Gastrocnemius medialis (tissue), 4 donors: ENCODE results near the gene ANKH. TPM values are rescaled to one million over a fixed set of nuclear protein-coding genes. Genes with fewer than 3 reads are reported as not detected.

Experiments
- ATAC-seq, 2 donors: fragments of 150-250 bp; one replicate each; pipeline ENCODE4 v1.9.1; 2016
- DNase-seq, 2 donors: peaks; one replicate each; pipeline ENCODE4 v3.0.0-alpha.2; 2019
- H3K27ac ChIP-seq, 4 donors: fragments of 200-600 bp; sonication (generic); 1 replicate in 1 of 4; 2 replicates in 3 of 4; pipeline ENCODE4 v1.5.1; 2016 to 2018; ENCODE audit warnings: mild to moderate bottlenecking in 2 of 4, moderate library complexity in 1 of 4
- H3K27me3 ChIP-seq, 3 donors: fragments of 200-600 bp; sonication (generic) in 2 of 3; 1 replicate in 1 of 3; 2 replicates in 2 of 3; pipeline versions ENCODE4 v1.5.1 to v1.6.0; 2016 to 2019; ENCODE audit warnings: mild to moderate bottlenecking in 1 of 3, moderate library complexity in 1 of 3
- H3K36me3 ChIP-seq, 2 donors: fragments of 200-600 bp; sonication (generic) in 1 of 2; one replicate each; pipeline ENCODE4 v1.5.1; 2017 to 2018
- H3K4me1 ChIP-seq, 2 donors: fragments of 200-600 bp; sonication (generic) in 1 of 2; one replicate each; pipeline ENCODE4 v1.5.1; 2016 to 2017; ENCODE audit warnings: mild to moderate bottlenecking in 2 of 2
- H3K4me3 ChIP-seq, 4 donors: fragments of 200-600 bp; sonication (generic) in 3 of 4; 1 replicate in 1 of 4; 2 replicates in 3 of 4; pipeline ENCODE4 v1.5.1; 2016 to 2019; ENCODE audit warnings: mild to moderate bottlenecking in 2 of 4
- H3K9me3 ChIP-seq, 3 donors: fragments of 200-600 bp; sonication (generic) in 2 of 3; 1 replicate in 1 of 3; 2 replicates in 2 of 3; pipeline ENCODE4 v1.5.1; 2016 to 2019
- POLR2A ChIP-seq, 2 donors: fragments of 450-650 bp; IDR thresholded peaks; one replicate each; pipeline ENCODE4 v1.6.1; 2017; ENCODE audit warnings: antibody characterized with exemption in 2 of 2, mild to moderate bottlenecking in 2 of 2, moderate library complexity in 2 of 2
- in situ Hi-C, 4 donors: fragments of 200-750 bp; cut with MboI; loops; one replicate each; pipeline versions ENCODE4 v1.15.0 to v1.8.0; 2017; ENCODE audit warnings: low sequenced_read_pairs in 4 of 4
- intact Hi-C: fragments of 100-400 bp; cut with DNase I; formaldehyde crosslinking; loops from one replicate; pipeline ENCODE4 v1.15.1; 2023; ENCODE audit warnings: low total_unique reads
- total RNA-seq, 4 donors: library from RNA; depleted of rRNA; stranded (reverse); fragments of >200 nt; gene quantifications; one replicate each; pipeline versions ENCODE4 v1.1.0 to v1.2.3, GENCODE V29; 2016
- TF ChIP-seq, protein P1 (sequence below), 5 experiments: fragments of 450-650 bp in 3 of 5; fragments of 200-600 bp in 2 of 5; sonication (generic) in 2 of 5; IDR thresholded peaks in 4 of 5; conservative IDR thresholded peaks in 1 of 5; 1 replicate in 4 of 5; 2 replicates in 1 of 5; pipeline ENCODE4 v1.5.1; 2016 to 2019; ENCODE audit warnings: antibody characterized with exemption in 5 of 5, mild to moderate bottlenecking in 3 of 5, moderate library complexity in 3 of 5

ANKH gene
- total RNA-seq, 4 donors from 2014 or later: 33.5 to 52.1 (median 36.0) TPM

DNA sequence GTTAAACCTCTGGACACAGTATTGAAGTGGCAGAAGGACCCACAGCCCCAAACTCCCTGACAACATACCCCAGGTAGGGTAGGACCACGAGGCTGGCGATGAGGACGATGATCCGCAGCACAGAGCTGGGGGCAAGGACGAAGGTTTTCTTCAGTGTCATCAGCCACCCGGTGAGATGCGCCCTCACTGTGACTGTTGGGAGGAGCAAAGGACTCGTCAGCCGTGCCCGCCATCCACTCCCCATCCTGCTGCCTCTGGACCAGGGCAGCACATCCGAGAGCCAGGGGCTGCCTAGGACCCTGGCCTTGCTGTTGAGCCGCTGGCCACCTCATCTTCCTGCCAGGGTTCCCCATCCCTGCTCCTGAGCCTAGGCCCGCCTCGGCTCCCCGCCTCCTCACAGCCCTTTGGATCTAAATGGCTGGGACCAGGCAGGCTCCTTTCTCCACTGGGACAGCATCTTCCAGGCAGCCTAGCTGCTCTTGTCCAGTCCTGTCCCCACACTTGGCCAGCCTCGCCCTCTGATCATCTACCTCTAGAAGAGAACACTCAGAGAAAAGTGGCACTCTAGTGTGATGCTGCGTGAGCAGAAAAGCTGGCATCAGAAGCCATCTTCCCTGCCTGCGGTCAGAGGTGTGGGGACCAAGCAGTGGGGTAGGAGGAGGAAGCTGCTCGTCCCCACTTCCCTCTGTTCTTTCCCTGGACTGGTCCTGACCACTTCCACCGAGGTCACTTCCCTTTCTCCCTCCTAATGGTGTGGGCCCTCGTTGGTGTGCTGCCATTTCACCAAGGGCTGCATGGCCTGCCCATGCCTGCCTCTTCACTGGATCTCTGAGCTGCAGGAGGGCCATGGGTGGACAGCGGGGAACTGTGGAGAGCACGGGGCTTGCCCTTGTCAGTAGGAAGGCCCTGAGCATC is 157.8 kb downstream of the ANKH start:
- peak overlapping the region; percentile 20 to 67 (median 42) for H3K27ac ChIP-seq
- peaks cover 0 to 41% of the 10 kb centered on the region in 2 donors for H3K36me3 ChIP-seq
- no peak overlapping the region for H3K4me3 ChIP-seq
- peaks cover 4 to 12% of the 10 kb centered on the region in 2 donors for H3K4me1 ChIP-seq
- ATAC-seq: no peak
- H3K9me3 ChIP-seq: no peaks in the 10 kb centered on the region
- TF ChIP-seq POLR2A (IDR thresholded peaks at IDR 0.05): no peak
- no peaks in the 10 kb centered on the region for H3K27me3 ChIP-seq
- no peak for DNase-seq
- in situ Hi-C loops: no loop called here
- intact Hi-C loops: no loop called here

DNA sequence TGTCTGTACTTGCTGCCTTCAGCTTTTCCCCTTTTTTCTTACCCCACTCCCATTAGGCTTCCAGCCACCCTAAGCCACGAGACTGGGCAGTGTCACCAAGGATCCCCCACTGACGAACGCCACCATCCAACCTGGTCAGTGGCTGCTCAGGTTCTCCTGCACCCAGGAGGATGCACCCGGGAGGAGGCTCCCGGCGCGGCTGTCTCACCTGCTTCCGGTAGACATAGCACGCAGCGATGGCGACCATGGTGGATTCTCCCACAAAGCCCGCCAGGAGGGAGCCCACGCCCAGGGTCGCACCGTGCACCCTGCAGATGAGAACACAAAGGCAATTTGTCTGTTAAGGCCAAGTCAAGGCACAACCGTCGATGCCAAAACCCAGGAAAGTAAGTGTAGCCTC is 158.9 kb downstream of the ANKH start:
- in situ Hi-C loops: no loop called here

DNA sequence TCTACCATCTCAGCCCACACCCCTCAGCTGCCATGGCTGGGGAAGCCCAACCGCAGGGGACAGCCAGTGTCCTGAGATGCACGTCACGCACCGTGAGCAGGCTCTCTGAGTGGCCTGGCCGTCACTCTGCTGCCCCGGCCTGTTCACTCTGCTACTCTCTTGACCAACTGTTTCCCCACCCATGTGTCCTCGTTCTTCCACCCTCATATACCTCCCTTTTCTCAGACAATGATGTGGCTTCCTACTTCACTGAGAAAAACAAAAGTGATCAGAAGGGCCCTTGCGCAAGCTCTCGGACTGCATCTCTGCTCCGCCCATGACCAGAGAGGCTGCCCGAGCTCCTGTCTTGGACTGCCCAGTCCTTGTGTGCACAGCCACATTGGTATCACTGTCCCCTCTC is 159.4 kb downstream of the ANKH start:
- Histone ChIP-seq H3K4me1 (peaks cover 4 to 12% of the 10 kb centered on the region in 2 donors), H3K36me3 (peaks cover 0 to 48% of the 10 kb centered on the region in 2 donors), H3K27ac (no peak overlapping the region), H3K27me3 (no peaks in the 10 kb centered on the region), H3K4me3 (no peak overlapping the region), H3K9me3 (no peaks in the 10 kb centered on the region)
- ATAC-seq: no peak
- in situ Hi-C loops (no loop called here), intact Hi-C loops (no loop called here)
- TF ChIP-seq, protein P1, sequence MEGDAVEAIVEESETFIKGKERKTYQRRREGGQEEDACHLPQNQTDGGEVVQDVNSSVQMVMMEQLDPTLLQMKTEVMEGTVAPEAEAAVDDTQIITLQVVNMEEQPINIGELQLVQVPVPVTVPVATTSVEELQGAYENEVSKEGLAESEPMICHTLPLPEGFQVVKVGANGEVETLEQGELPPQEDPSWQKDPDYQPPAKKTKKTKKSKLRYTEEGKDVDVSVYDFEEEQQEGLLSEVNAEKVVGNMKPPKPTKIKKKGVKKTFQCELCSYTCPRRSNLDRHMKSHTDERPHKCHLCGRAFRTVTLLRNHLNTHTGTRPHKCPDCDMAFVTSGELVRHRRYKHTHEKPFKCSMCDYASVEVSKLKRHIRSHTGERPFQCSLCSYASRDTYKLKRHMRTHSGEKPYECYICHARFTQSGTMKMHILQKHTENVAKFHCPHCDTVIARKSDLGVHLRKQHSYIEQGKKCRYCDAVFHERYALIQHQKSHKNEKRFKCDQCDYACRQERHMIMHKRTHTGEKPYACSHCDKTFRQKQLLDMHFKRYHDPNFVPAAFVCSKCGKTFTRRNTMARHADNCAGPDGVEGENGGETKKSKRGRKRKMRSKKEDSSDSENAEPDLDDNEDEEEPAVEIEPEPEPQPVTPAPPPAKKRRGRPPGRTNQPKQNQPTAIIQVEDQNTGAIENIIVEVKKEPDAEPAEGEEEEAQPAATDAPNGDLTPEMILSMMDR (IDR thresholded peaks at IDR 0.05 in 4 of 5, conservative IDR thresholded peaks at IDR 0.05 in 1 of 5): no peak
- TF ChIP-seq POLR2A (IDR thresholded peaks at IDR 0.05): no peak
- DNase-seq: no peak

More for the DNA sequence above, 158.9 kb downstream of the ANKH start:
- H3K4me1 ChIP-seq: peaks cover 4 to 12% of the 10 kb centered on the region in 2 donors
- H3K36me3 ChIP-seq: peaks cover 0 to 43% of the 10 kb centered on the region in 2 donors
- intact Hi-C loops: no loop called here
- ATAC-seq (no peak), DNase-seq (no peak)
- no peak overlapping the region for H3K27ac ChIP-seq
- H3K27me3 ChIP-seq: no peaks in the 10 kb centered on the region
- no peak overlapping the region for H3K4me3 ChIP-seq
- no peaks in the 10 kb centered on the region for H3K9me3 ChIP-seq
- no peak for TF ChIP-seq POLR2A (IDR thresholded peaks at IDR 0.05)
- TF ChIP-seq, protein P1 (IDR thresholded peaks at IDR 0.05 in 4 of 5, conservative IDR thresholded peaks at IDR 0.05 in 1 of 5): no peak

DNA sequence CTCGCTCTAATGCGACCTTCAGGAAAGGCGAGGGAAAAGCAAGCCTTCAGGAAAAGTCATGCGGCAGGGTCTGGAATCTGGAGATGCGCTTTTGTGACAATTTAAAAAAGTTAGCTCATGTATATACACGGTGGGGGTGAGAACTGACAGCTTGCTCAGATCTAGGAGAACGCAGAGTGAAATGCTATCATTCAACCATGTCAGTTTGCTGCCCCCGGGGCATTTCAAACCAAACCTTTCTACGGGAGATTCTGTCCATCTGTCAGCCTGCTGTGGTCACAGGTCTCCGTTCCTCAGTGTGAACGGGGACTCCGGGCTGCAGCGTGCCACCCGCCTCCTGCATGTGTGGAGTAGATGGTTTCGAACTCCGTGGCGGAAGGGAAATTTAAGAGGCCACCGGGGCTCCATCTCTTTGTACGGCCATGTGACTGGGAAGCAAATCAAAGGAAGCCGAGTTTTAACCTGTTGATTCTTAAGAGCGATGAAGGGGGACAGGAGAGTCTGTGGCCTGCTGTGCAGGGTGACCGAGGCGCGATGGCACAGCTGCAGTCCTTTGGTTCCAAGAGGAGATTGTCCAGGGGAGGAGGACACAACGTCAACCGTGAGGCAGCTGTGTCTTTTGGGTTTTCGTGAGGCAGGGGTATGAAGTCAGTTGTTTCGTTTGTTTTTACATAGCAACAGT is 161.1 kb downstream of the ANKH start:
- DNase-seq: no peak

More for the DNA sequence above, 161.1 kb downstream of the ANKH start:
- TF ChIP-seq POLR2A (IDR thresholded peaks at IDR 0.05): no peak
- TF ChIP-seq, protein P1 (IDR thresholded peaks at IDR 0.05 in 4 of 5, conservative IDR thresholded peaks at IDR 0.05 in 1 of 5): no peak
- Histone ChIP-seq H3K9me3 (no peaks in the 10 kb centered on the region), H3K4me1 (peaks cover 4 to 16% of the 10 kb centered on the region in 2 donors), H3K27ac (no peak overlapping the region), H3K4me3 (no peak overlapping the region), H3K36me3 (peaks cover 0 to 54% of the 10 kb centered on the region in 2 donors), H3K27me3 (no peaks in the 10 kb centered on the region)
- no peak for ATAC-seq
- in situ Hi-C loops (no loop called here), intact Hi-C loops (no loop called here)
